SHP77 treated with DMSO at 0.1 percent for 48 hours (cell line): ENCODE measurements around the gene AUTS2.
"Not testable (repeated sequence)": the region's sequence is repeated elsewhere in the genome, so short reads cannot be mapped to it uniquely, and the experiment has no call there.

Source experiments
- DNase-seq: peaks from one replicate; lab custom pipeline; 2025; lab: John Stamatoyannopoulos, UW

The AUTS2 gene

DNA sequence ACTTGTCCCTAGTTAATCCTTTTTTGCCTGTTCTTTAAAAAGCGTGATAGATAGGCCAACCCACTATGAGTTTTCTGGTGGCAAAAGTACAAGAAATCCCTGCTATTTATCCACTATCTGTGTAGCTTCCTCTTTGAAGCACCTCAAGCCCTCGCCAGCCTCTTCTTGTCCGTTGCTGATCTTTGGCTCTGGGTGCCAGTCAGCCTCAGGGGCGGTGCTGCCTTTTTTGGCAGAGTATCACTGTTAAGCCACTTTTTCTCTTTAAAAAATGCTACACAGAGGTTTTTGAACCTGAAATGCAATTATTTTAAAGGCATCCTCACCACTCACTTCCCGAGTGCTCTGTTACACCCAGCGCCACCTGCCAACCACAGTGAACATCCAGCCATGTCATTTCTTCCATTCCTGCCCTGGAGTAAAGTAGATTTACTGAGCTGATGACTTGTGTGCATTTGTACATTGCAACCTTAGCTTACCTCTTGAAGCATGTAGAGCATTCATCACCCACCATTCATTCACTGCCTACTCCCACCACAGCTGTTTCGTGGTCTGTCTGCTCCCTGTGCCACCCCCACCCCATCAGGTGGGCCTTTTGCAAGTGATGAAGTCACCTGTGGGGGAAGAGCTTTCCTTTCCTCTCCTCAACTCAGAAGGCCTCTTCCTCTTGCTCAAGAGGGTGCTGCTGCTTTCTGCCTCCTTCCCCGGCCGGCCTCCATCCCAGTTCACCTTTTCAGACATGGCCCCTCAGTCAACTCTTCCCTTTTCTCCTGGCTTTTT, 1119.5 kb downstream of the AUTS2 start:
- DNase-seq = no peak

DNA sequence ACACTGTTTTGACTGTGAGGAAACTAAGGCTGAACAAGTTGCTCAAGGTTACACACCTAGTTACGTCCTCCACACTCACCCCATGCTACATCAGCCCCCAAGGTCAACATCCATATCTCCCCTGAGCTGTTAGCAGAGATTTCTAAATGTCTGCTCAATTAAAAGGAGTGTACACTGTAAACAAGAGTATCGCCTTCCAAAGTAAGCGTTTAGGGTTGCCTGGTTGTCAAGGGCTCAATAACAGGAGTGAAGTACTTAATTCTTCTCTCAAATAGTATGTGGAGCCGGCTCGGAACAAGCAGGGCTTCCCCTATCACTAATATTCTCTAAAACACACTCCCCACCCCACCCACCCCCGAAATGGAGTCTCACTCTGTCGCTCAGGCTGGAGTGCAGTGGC, 1120.8 kb downstream of the AUTS2 start:
- DNase-seq = no peak

DNA sequence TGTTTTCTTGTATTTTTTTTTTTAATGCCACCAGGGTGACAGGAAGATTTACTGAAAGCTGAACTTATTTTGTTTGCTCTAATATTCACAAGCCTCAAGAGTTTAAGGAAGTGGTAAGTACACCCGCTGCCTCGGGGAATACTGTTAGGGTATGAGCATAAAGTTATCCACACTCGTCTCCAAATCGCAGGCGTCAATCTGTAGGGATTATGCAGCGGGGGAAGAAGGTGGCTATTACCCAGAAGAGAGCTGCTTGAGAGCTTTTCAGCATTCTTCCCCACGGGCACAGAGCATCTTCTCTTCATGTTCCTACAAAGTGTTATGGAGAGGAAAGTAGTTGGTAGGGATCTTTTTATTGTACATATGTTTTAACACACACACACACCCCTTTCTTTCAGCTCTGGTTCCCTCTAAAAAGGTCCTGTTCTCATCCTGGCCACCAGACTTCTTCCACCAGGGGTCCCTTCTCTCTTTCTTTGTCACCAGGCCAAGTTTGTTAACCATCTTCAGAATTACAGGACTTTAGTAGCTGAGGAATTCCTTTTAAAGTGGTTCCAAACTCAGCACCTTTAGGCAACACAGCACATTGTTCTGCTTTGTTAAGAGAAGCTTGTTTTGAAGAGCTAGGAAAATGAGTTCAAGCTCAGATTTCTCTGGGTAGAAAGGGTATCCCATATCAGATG, 1122.1 kb downstream of the AUTS2 start:
- no peak for DNase-seq

GRCh38 chr7:70721500-70721899, 1123.2 kb downstream of the AUTS2 start:
- no peak for DNase-seq

DNA sequence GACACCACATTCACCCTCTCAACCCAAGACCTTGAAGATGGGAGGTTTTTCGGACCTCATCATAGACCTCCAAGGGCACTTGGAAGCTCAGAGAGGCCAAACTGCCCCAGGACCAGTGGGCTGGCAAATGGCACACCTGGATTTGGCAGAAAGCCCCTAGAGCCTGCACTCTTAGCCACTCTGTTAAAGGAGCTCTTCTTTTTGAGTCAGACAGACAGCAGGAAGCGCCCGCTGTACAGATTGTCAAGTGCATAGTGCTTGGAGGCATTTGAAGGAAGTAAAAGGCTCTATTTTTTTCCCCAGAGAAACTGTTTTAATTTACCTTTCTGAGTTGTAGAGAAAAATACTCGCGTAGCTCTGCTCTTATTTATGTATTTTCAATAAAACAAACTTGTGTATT, 1125.1 kb downstream of the AUTS2 start:
- no peak for DNase-seq

GRCh38 chr7:70725448-70725847, 1127.2 kb downstream of the AUTS2 start:
- DNase-seq = no peak

DNA sequence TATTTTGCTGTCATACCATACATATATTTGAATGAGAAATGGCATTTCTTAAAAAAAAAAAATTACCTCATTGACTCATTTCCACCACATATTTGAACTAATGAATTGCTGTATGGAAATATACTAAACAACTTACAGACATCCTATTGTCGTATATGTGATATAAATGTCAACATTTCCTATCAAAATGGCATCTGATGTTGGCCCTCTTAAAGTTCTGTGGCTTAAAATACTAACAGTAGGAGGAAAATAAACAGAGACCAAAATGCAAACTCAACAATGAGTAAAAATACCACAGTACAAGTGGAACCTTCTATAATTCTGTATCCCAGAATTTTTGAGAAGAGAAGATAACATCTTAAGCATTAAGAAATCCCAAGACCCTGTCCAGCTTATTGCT, 1128.0 kb downstream of the AUTS2 start:
- no peak for DNase-seq

- no peak for DNase-seq
Observed at GRCh38 chr7:70726951-70727378, 1128.7 kb downstream of the AUTS2 start.

GRCh38 chr7:70727861-70728260, 1129.6 kb downstream of the AUTS2 start:
- no peak for DNase-seq

GRCh38 chr7:70728872-70729552, 1130.7 kb downstream of the AUTS2 start:
- no peak for DNase-seq

- not testable (repeated sequence) for DNase-seq
Observed at GRCh38 chr7:70729553-70730157, 1131.4 kb downstream of the AUTS2 start.

DNA sequence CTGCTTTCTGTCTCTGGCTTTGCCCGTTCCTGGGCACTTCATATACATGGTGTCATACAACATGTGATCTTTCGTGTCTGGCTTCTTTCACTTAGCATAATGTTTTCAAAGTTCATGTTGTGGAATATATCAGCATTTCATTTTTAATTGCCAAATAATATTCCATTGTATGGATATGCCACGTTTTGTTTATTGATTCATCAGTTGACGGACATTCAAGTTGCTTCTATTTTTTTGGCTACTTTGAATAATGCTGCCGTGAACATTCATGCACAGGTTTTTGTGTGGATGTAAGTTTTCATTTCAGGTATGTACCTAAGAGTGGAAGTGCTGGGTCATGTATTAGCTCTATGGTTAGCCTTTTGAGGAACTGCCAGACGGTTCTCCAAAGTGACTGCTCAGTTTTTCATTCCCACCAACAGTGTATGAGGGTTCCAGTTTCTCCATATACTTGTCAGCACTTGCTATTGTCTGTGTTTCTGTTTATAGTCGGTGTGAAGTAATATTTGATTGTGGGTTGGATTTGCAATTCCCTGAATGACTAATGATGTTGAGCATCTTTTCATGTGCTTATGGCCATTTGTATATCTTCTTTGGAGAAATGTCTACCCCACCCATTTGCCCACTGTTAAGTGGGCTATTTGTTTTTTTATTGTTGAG, 1132.3 kb downstream of the AUTS2 start:
- DNase-seq = no peak

- DNase-seq = no peak
Observed at GRCh38 chr7:70733090-70733489, 1134.8 kb downstream of the AUTS2 start.

- no peak for DNase-seq
Observed at GRCh38 chr7:70734411-70734810, 1136.1 kb downstream of the AUTS2 start.

DNA sequence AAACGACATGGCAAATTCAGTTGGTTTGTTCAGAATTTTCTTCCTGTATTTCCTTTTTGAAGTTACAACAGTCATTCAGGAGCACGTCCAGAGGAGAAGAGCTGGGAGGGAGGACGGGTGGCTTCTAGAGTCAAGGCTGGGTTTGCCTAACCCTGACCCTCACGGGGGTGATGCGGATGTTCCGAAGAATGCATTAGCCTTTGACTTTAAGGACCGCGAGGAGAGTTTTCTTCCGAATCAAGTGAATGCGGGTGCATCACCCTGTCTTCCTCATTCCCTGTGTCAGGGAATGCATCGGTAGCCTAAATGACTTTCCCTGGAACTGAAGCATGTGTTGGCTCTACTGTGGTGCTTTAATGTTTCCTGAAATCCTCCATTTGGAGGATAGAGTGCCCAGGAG, 1137.0 kb downstream of the AUTS2 start:
- no peak for DNase-seq

GRCh38 chr7:70736715-70737460, 1138.6 kb downstream of the AUTS2 start:
- no peak for DNase-seq

DNA sequence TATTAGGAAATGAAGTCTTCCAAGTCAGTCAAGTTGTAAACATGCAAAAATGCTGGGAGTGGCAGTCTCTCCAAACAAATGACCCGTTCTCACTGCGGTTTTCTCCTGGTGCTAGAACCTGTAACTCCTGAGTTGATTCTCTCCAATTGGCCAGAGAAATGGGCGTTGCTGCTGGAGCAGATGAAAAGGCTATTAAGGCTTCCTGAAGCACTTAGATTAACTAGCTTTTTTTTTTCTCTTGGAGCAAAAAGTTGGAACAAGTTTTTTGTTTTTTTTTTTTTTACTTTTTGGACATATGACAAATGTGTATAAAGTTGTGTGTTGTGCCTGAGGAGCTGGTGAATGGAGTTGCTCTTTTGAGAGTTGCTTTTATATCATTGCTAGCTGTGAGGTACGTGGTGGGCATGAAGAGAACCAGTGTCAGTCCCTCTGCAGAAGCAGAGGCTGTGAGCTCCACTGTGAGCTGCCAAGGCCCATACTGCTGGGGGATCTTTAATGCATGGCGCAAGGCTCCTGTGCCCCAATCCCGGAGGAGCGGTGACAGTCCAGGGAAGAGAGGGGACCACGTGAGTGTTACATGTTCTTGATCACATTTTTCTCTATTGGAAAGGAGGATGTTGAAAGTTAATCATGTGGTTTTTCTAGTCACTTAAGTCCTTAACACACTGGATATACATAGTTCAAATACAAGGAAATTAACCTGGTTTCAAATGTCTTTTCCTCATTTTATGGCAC, 1140.0 kb downstream of the AUTS2 start:
- no peak for DNase-seq

- DNase-seq = no peak
Observed at GRCh38 chr7:70739646-70740210, 1141.5 kb downstream of the AUTS2 start.

DNA sequence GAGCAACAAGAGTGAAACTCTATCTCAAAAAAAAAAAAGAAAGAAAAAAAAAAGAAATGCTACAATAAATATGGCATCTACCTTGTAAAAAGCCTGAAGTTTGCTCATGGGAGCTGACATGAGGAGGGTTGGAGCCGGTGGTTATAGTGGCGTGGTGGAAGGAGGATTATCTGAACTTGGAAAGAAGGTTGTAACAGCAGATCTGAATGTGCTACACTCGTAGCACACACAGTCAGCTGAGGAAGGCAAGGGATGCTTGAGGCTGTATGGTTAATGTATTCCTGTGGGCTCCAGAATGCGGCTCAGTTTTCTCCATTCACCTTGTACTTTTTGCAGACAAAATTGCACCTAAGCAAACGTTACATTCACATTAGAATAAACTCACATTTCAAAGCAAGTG, 1143.4 kb downstream of the AUTS2 start:
- DNase-seq = no peak
